DOHH2 (cell line): ENCODE results near the gene PPP2R3A.
"Not testable (repeated sequence)": the region's sequence is repeated elsewhere in the genome, so short reads cannot be mapped to it uniquely, and the experiment has no call there.

ENCODE experiments used
- H3F3A ChIP-seq: fragments of 200-600 bp; sonication (generic), shearing (Covaris generic); 2 replicates; pipeline ENCODE4 v1.6.0; 2016; ENCODE audit warnings: antibody characterized with exemption, mild to moderate bottlenecking; ENCODE audit not compliant: control insufficient read depth, insufficient read depth
- H3K27ac ChIP-seq: fragments of 200-600 bp; sonication (generic); 2 replicates; pipeline ENCODE4 v1.5.1; 2014; ENCODE audit warnings: low read depth, mild to moderate bottlenecking, low read length, moderate library complexity
- H3K27me3 ChIP-seq: fragments of 200-600 bp; sonication (generic); 2 replicates; pipeline ENCODE4 v1.6.1; 2014; ENCODE audit warnings: mild to moderate bottlenecking, low read length, mixed read lengths; ENCODE audit not compliant: control insufficient read depth
- H3K36me3 ChIP-seq: fragments of 200-600 bp; sonication (generic); 2 replicates; pipeline ENCODE4 v1.6.1; 2014; ENCODE audit warnings: mild to moderate bottlenecking, low read length, moderate library complexity, mixed read lengths; ENCODE audit not compliant: control insufficient read depth
- H3K4me1 ChIP-seq: fragments of 200-600 bp; sonication (generic); 2 replicates; pipeline ENCODE4 v1.6.1; 2014; ENCODE audit warnings: mild to moderate bottlenecking, low read length, mixed read lengths; ENCODE audit not compliant: control insufficient read depth
- H3K4me2 ChIP-seq: fragments of 200-600 bp; sonication (generic); 2 replicates; pipeline ENCODE4 v1.6.0; 2014; ENCODE audit warnings: mild to moderate bottlenecking, low read length, moderate library complexity
- H3K4me3 ChIP-seq: fragments of 200-600 bp; sonication (generic); 2 replicates; pipeline ENCODE4 v1.5.1; 2014; ENCODE audit warnings: mild to moderate bottlenecking, low read length, mixed read lengths
- H3K79me2 ChIP-seq: fragments of 200-600 bp; sonication (generic); 2 replicates; pipeline ENCODE4 v1.6.1; 2014; ENCODE audit warnings: mild to moderate bottlenecking, low read length, mixed read lengths; ENCODE audit not compliant: control insufficient read depth
- H3K9me2 ChIP-seq: fragments of 200-600 bp; sonication (generic); replicated peaks from 2 replicates; pipeline ENCODE4 v1.6.1; 2014; ENCODE audit warnings: mild to moderate bottlenecking, low read length, mixed read lengths; ENCODE audit not compliant: control insufficient read depth
- H3K9me3 ChIP-seq: fragments of 200-600 bp; sonication (generic); 2 replicates; pipeline ENCODE4 v1.6.1; 2014; ENCODE audit warnings: antibody characterized with exemption, low read length, mixed read lengths; ENCODE audit not compliant: control insufficient read depth, insufficient read depth
- H4K20me1 ChIP-seq: fragments of 200-600 bp; sonication (generic); 2 replicates; pipeline ENCODE4 v1.6.0; 2014; ENCODE audit warnings: low read depth, mild to moderate bottlenecking, antibody characterized with exemption, low read length, moderate library complexity; ENCODE audit not compliant: control insufficient read depth, insufficient read depth
- EZH2phosphoT487 ChIP-seq: fragments of 200-600 bp; sonication (generic); IDR thresholded peaks from 2 replicates; pipeline ENCODE4 v1.6.1; 2017; ENCODE audit warnings: borderline replicate concordance, mild to moderate bottlenecking, antibody characterized with exemption, low read length, moderate library complexity, mixed read lengths
- TF ChIP-seq, protein P1 (sequence below): fragments of 200-600 bp; sonication (generic); IDR thresholded peaks from one replicate; pipeline ENCODE4 v1.5.1; 2014; ENCODE audit warnings: antibody characterized with exemption, mild to moderate bottlenecking, low read depth, low read length; ENCODE audit not compliant: poor library complexity, severe bottlenecking

PPP2R3A gene

DNA sequence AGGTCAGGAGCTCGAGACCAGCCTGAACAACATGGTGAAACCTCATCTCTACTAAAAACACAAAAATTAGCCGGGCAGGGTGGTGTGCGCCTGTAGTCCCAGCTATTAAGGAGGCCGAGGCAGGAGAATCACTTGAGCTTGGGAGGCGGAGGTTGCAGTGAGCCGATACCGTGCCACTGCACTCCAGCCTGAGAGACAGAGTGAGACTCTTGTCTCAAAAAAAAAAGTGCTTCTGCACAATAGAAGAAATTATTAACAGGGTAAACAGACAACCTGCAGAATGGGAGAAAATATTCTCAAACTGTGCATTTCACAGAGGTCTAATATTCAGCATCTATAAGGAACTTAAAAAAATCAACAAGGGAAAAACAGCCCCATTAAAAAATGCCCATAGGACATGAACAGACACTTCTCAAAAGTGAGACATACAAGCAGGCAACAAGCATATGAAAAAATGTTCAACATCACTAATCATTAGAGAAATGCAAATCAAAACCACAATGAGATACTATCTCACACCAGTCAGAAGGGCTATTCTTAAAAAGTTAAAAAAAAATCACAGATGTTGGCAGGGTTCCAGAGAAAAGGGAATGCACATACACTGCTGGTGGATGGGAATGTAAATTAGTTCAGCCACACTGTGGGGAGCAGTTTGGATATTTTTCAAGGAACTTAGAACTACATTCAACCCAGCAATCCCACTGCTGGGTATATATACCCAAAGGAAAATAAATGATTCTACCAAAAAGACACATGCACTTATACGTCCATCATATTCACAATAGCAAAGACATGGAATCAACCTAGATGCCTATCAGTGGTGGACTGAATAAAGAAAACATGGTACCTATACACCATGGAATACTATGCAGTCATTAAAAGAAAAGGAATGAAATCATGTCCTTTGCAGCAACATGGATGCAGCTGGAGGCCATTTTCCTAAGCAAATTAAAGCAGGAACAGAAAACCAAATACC lies 155.1 kb downstream of the PPP2R3A start:
- Histone ChIP-seq H3K9me3 (no peaks in the 10 kb centered on the region), H3K79me2 (0 out of 2 replicates have a peak, but pooled peaks cover 4% of the 10 kb centered on the region), H3K9me2 (no peaks in the 10 kb centered on the region), H3K4me1 (peaks cover 51% of the 10 kb centered on the region), H3K4me2 (peak overlapping the region; percentile 59), H3K36me3 (no peaks in the 10 kb centered on the region), H3F3A (peaks cover 20% of the 10 kb centered on the region), H3K27ac (peak overlapping the region; percentile 53), H3K27me3 (no peaks in the 10 kb centered on the region), H3K4me3 (peak overlapping the region; percentile 47), H4K20me1 (peaks cover 4% of the 10 kb centered on the region; the same call in 1 of the 2 replicates)
- TF ChIP-seq EZH2phosphoT487: no peak
- TF ChIP-seq, protein P1, sequence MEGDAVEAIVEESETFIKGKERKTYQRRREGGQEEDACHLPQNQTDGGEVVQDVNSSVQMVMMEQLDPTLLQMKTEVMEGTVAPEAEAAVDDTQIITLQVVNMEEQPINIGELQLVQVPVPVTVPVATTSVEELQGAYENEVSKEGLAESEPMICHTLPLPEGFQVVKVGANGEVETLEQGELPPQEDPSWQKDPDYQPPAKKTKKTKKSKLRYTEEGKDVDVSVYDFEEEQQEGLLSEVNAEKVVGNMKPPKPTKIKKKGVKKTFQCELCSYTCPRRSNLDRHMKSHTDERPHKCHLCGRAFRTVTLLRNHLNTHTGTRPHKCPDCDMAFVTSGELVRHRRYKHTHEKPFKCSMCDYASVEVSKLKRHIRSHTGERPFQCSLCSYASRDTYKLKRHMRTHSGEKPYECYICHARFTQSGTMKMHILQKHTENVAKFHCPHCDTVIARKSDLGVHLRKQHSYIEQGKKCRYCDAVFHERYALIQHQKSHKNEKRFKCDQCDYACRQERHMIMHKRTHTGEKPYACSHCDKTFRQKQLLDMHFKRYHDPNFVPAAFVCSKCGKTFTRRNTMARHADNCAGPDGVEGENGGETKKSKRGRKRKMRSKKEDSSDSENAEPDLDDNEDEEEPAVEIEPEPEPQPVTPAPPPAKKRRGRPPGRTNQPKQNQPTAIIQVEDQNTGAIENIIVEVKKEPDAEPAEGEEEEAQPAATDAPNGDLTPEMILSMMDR: no peak

DNA sequence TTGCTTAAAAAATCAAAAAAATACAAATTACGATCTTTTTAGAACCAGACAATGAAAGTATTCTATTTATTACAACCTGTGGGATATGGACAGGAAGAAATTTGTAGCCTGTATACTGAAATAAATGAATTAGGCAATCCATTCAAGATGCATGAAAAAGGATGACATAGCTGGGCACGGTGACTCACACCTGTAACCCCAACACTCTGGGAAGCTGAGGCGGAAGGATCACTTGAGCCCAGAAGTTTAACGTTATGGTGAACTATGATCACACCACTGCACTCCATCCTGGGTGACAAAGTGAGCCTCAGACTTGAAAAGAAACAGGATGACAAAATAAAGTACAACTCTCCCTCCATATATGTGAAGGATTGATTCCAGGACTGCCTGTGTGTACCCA lies 156.5 kb downstream of the PPP2R3A start:
- Histone ChIP-seq H3K79me2 (0 out of 2 replicates have a peak, but pooled peaks cover 4% of the 10 kb centered on the region), H3K4me1 (peaks cover 51% of the 10 kb centered on the region), H3K36me3 (no peaks in the 10 kb centered on the region), H3K9me3 (no peaks in the 10 kb centered on the region), H3K9me2 (no peaks in the 10 kb centered on the region), H3K27ac (no peak overlapping the region), H3K4me2 (peak overlapping the region; percentile 59), H3K27me3 (no peaks in the 10 kb centered on the region), H3K4me3 (peak overlapping the region; percentile 30), H4K20me1 (peaks cover 4% of the 10 kb centered on the region; the same call in 1 of the 2 replicates), H3F3A (peaks cover 20% of the 10 kb centered on the region)
- TF ChIP-seq, protein P1: no peak
- TF ChIP-seq EZH2phosphoT487: no peak

DNA sequence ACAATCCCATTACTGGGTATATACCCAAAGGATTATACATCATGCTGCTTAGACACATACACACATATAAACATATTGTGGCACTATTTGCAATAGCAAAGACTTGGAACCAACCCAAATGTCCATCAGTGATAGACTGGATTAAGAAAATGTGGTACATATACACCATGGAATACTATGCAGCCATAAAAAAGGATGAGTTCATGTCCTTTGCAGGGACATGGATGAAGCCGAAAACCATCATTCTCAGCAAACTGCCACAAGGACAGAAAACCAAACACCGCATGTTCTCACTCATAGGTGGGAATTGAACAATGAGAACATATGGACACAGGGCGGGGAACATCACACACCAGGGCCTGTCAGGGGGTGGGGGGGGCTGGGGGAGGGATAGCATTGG lies 166.1 kb downstream of the PPP2R3A start:
- H3F3A ChIP-seq, H3K27me3 ChIP-seq: not testable (repeated sequence)

DNA sequence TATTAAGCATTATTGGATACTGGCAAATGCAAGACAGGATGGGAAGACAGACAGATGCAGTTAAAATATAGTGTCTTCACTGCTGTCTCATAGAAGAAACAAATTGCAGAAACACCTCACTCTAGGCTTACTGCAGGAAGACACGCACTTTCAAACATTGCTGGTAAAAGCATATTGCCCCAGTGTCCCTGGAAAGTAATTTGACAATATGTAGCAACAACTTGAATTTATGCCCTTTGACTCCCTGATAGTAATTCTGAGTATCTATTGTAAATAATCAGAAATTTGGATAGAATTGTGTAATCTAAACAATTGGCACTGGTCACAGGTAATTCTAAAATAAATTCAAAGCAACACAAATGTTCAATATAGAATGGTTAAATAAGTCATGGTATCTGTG lies 168.6 kb downstream of the PPP2R3A start:
- TF ChIP-seq, protein P1: no peak
- no peak for TF ChIP-seq EZH2phosphoT487
- no peak overlapping the region for H3K4me3 ChIP-seq
- H3K27ac ChIP-seq: no peak overlapping the region
- H3K36me3 ChIP-seq: no peaks in the 10 kb centered on the region
- no peaks in the 10 kb centered on the region; the same call in none of the 2 replicates for H3F3A ChIP-seq
- peaks cover 7% of the 10 kb centered on the region for H3K4me1 ChIP-seq
- no peaks in the 10 kb centered on the region for H4K20me1 ChIP-seq
- H3K9me2 ChIP-seq: no peaks in the 10 kb centered on the region
- H3K79me2 ChIP-seq: no peaks in the 10 kb centered on the region
- no peaks in the 10 kb centered on the region for H3K9me3 ChIP-seq
- H3K27me3 ChIP-seq: no peaks in the 10 kb centered on the region
- no peak overlapping the region for H3K4me2 ChIP-seq

More for the DNA sequence above, 166.1 kb downstream of the PPP2R3A start:
- H3K4me1 ChIP-seq, H3K4me2 ChIP-seq, H3K4me3 ChIP-seq, H3K79me2 ChIP-seq, H4K20me1 ChIP-seq, H3K27ac ChIP-seq, H3K9me3 ChIP-seq, H3K9me2 ChIP-seq, H3K36me3 ChIP-seq: not testable (repeated sequence)
